HEK293T (cell line): ENCODE data around the gene KRTAP4-4.

ENCODE experiments used
- BHLHE40 ChIP-seq: fragments of 450-650 bp; IDR thresholded peaks from 2 replicates; pipeline ENCODE4 v1.6.1; 2016; ENCODE audit warnings: mild to moderate bottlenecking, moderate library complexity, borderline replicate concordance
- CTBP1 ChIP-seq: fragments of 450-650 bp; IDR thresholded peaks from 2 replicates; pipeline ENCODE4 v1.6.1; 2016; ENCODE audit warnings: borderline replicate concordance
- ELF4 ChIP-seq: fragments of 450-650 bp; IDR thresholded peaks from 2 replicates; pipeline ENCODE4 v1.6.1; 2017; ENCODE audit warnings: antibody characterized with exemption
- FOXK2 ChIP-seq: fragments of 450-650 bp; IDR thresholded peaks from 2 replicates; pipeline ENCODE4 v1.6.1; 2016; ENCODE audit warnings: mild to moderate bottlenecking
- FOXM1 ChIP-seq: fragments of 450-650 bp; IDR thresholded peaks from 2 replicates; pipeline ENCODE4 v1.6.1; 2017; ENCODE audit warnings: mild to moderate bottlenecking, borderline replicate concordance
- PKNOX1 ChIP-seq: fragments of 450-650 bp; IDR thresholded peaks from 2 replicates; pipeline ENCODE4 v1.6.1; 2016
- SP1 ChIP-seq: fragments of 450-650 bp; IDR thresholded peaks from 2 replicates; pipeline ENCODE4 v1.6.1; 2017
- TARDBP ChIP-seq: fragments of 450-650 bp; IDR thresholded peaks from 2 replicates; pipeline ENCODE4 v1.6.1; 2016

GRCh38 chr17:41126412-41126811 lies 34.1 kb downstream of the KRTAP4-4 start:
- TF ChIP-seq FOXK2 (no peak), ELF4 (no peak), BHLHE40 (no peak), FOXM1 (no peak), PKNOX1 (no peak), TARDBP (no peak), CTBP1 (no peak), SP1 (no peak)
